H1 (cell line): ENCODE data around the gene C5orf34. TPM values are rescaled to one million over a fixed set of nuclear protein-coding genes. Genes with fewer than 3 reads are reported as not detected.

ENCODE experiments used
- CTCF ChIA-PET: fragments of 300-600 bp; sonication (Branson Sonifier 250); formaldehyde crosslinking; loops from one replicate; lab custom pipeline; 2021; ENCODE audit not compliant: partially characterized antibody; lab: Charles Lee
- POLR2A ChIA-PET: fragments of 300-600 bp; sonication (Branson Sonifier 250); formaldehyde crosslinking; loops from one replicate; lab custom pipeline; 2021; ENCODE audit warnings: inconsistent platforms; ENCODE audit not compliant: partially characterized antibody; lab: Charles Lee
- DNase-seq, 2 experiments: peaks; one replicate each; pipeline versions ENCODE4 v3.0.0 to v3.0.0-alpha.2; 2010 to 2022; ENCODE audit warnings: low spot score in 2 of 2, low read depth in 1 of 2, mixed read lengths in 1 of 2
- FAIRE-seq: peaks from 2 replicates; lab custom pipeline; 2011; peaks lifted over from hg19 to GRCh38; lab: Jason Lieb, UNC
- H2AFZ ChIP-seq: 2 replicates; pipeline ENCODE4 v1.8.1; 2012; ENCODE audit warnings: low read length, inconsistent platforms
- H2AK5ac ChIP-seq: 2 replicates; pipeline ENCODE4 v1.6.1; 2013; ENCODE audit warnings: low read depth, low read length
- H2BK120ac ChIP-seq: replicated peaks from 2 replicates; pipeline ENCODE3; 2013; ENCODE audit warnings: low read depth, low read length, inconsistent platforms
- H2BK12ac ChIP-seq: 2 replicates; pipeline ENCODE4 v1.6.1; 2013; ENCODE audit warnings: low read depth, low read length
- H2BK15ac ChIP-seq: 2 replicates; pipeline ENCODE4 v1.6.1; 2013; ENCODE audit warnings: low read length
- H2BK20ac ChIP-seq: 2 replicates; pipeline ENCODE4 v1.6.1; 2013; ENCODE audit warnings: low read length
- H2BK5ac ChIP-seq: 2 replicates; pipeline ENCODE4 v1.6.1; 2013; ENCODE audit warnings: low read depth, low read length
- H3K14ac ChIP-seq: 2 replicates; pipeline ENCODE4 v1.6.1; 2013; ENCODE audit warnings: inconsistent platforms; ENCODE audit not compliant: insufficient read length
- H3K18ac ChIP-seq: 2 replicates; pipeline ENCODE4 v1.6.1; 2013; ENCODE audit warnings: low read length; ENCODE audit errors: extremely low read depth
- H3K23ac ChIP-seq: 2 replicates; pipeline ENCODE4 v1.6.1; 2013; ENCODE audit warnings: inconsistent platforms; ENCODE audit not compliant: insufficient read length
- H3K23me2 ChIP-seq: 2 replicates; pipeline ENCODE4 v1.6.1; 2013; ENCODE audit warnings: low read depth, low read length
- H3K27ac ChIP-seq: 2 replicates; pipeline ENCODE4 v1.6.1; 2011; ENCODE audit warnings: low read depth, low read length, inconsistent platforms
- H3K27me3 ChIP-seq, 4 experiments: replicated peaks in 1 of 4; 1 replicate in 1 of 4; 2 replicates in 3 of 4; pipeline versions ENCODE4 v1.6.1 to v1.8.1; 2011 to 2013; ENCODE audit warnings: low read length in 3 of 4, mild to moderate bottlenecking in 3 of 4, inconsistent platforms in 2 of 4, mixed read lengths in 2 of 4, moderate library complexity in 1 of 4; ENCODE audit not compliant: control insufficient read depth in 3 of 4, insufficient read depth in 3 of 4; ENCODE audit errors: extremely low read depth in 1 of 4
- H3K36me3 ChIP-seq, 4 experiments: 2 replicates each; pipeline versions ENCODE4 v1.6.1 to v1.8.1; 2011 to 2013; ENCODE audit warnings: mild to moderate bottlenecking in 4 of 4, low read length in 3 of 4, moderate library complexity in 2 of 4, control low read depth in 1 of 4, inconsistent platforms in 1 of 4; ENCODE audit not compliant: insufficient read depth in 4 of 4, control insufficient read depth in 2 of 4
- H3K4ac ChIP-seq: replicated peaks from 2 replicates; pipeline ENCODE3; 2013; ENCODE audit warnings: low read length, low read depth, mixed read lengths, inconsistent platforms; ENCODE audit not compliant: insufficient read length
- H3K4me1 ChIP-seq, 4 experiments: replicated peaks in 1 of 4; 1 replicate in 1 of 4; 2 replicates in 3 of 4; pipeline versions ENCODE4 v1.6.1 to v1.8.1; 2011 to 2013; ENCODE audit warnings: low read length in 3 of 4, inconsistent platforms in 2 of 4, mixed read lengths in 1 of 4; ENCODE audit not compliant: insufficient read depth in 4 of 4, control insufficient read depth in 3 of 4
- H3K4me2 ChIP-seq, 2 experiments: 2 replicates each; pipeline versions ENCODE4 v1.6.1 to v1.8.1; 2011 to 2013; ENCODE audit warnings: low read depth in 2 of 2, low read length in 2 of 2, control low read depth in 1 of 2, inconsistent platforms in 1 of 2, mild to moderate bottlenecking in 1 of 2; ENCODE audit not compliant: insufficient read depth in 1 of 2
- H3K4me3 ChIP-seq, 4 experiments: fragments of 200-600, 300-600 bp in 1 of 4; sonication (generic), shearing (Covaris generic), sonication (Bioruptor Twin) in 1 of 4; 2 replicates each; pipeline versions ENCODE4 v1.5.1 to v1.8.1; 2011 to 2016; ENCODE audit warnings: low read length in 4 of 4, low read depth in 3 of 4, control low read depth in 2 of 4, inconsistent platforms in 2 of 4, mild to moderate bottlenecking in 2 of 4, mixed read lengths in 1 of 4, moderate library complexity in 1 of 4; ENCODE audit not compliant: insufficient read depth in 2 of 4; ENCODE audit errors: extremely low read depth in 1 of 4
- H3K56ac ChIP-seq: replicated peaks from 2 replicates; pipeline ENCODE3; 2013; ENCODE audit warnings: low read depth, mild to moderate bottlenecking, mixed read lengths, low read length, inconsistent platforms; ENCODE audit not compliant: insufficient read length
- H3K79me1 ChIP-seq: 2 replicates; pipeline ENCODE4 v1.6.1; 2013; ENCODE audit warnings: low read depth, low read length, control low read depth
- H3K79me2 ChIP-seq, 2 experiments: 2 replicates each; pipeline versions ENCODE4 v1.6.1 to v1.8.1; 2012 to 2013; ENCODE audit warnings: low read length in 2 of 2, mild to moderate bottlenecking in 2 of 2, inconsistent platforms in 1 of 2; ENCODE audit not compliant: insufficient read depth in 2 of 2, control insufficient read depth in 1 of 2
- H3K9ac ChIP-seq, 4 experiments: replicated peaks in 1 of 4; 1 replicate in 1 of 4; 2 replicates in 3 of 4; pipeline versions ENCODE4 v1.6.1 to v1.8.1; 2011 to 2013; ENCODE audit warnings: low read depth in 3 of 4, low read length in 3 of 4, control low read depth in 2 of 4, mild to moderate bottlenecking in 2 of 4, moderate library complexity in 2 of 4, inconsistent platforms in 1 of 4; ENCODE audit errors: extremely low read depth in 1 of 4
- H3K9me3 ChIP-seq, 2 experiments: 2 replicates each; pipeline versions ENCODE4 v1.6.1 to v1.8.1; 2012 to 2013; ENCODE audit warnings: mild to moderate bottlenecking in 2 of 2, moderate library complexity in 2 of 2, control low read depth in 1 of 2, inconsistent platforms in 1 of 2, low read depth in 1 of 2, low read length in 1 of 2, mixed read lengths in 1 of 2; ENCODE audit not compliant: insufficient read depth in 2 of 2
- H4K20me1 ChIP-seq, 2 experiments: replicated peaks in 1 of 2; 2 replicates each; pipeline versions ENCODE3 to v1.8.1; 2011 to 2013; ENCODE audit warnings: inconsistent platforms in 2 of 2, low read length in 2 of 2, mild to moderate bottlenecking in 1 of 2; ENCODE audit not compliant: insufficient read depth in 2 of 2, control insufficient read depth in 1 of 2
- H4K5ac ChIP-seq: 2 replicates; pipeline ENCODE4 v1.6.1; 2013; ENCODE audit warnings: low read length, low read depth, mixed read lengths, inconsistent platforms; ENCODE audit not compliant: insufficient read length
- H4K8ac ChIP-seq: 2 replicates; pipeline ENCODE4 v1.8.0; 2013; ENCODE audit warnings: mild to moderate bottlenecking, moderate library complexity, low read length, inconsistent platforms; ENCODE audit not compliant: insufficient read depth; ENCODE audit errors: extremely low read depth
- H4K91ac ChIP-seq: replicated peaks from 2 replicates; pipeline ENCODE3; 2013; ENCODE audit warnings: low read length, mixed read lengths, inconsistent platforms; ENCODE audit not compliant: insufficient read length
- BCL11A ChIP-seq, 2 experiments: IDR thresholded peaks; one replicate each; pipeline ENCODE4 v1.6.1; 2011; ENCODE audit warnings: low read depth in 2 of 2, low read length in 2 of 2, mild to moderate bottlenecking in 2 of 2
- CBX8 ChIP-seq: fragments of 300-800, 300-1000 bp; sonication (generic); IDR thresholded peaks from 2 replicates; pipeline ENCODE4 v1.7.1; 2016; ENCODE audit warnings: low read depth, low read length, borderline replicate concordance
- CEBPB ChIP-seq: IDR thresholded peaks from 2 replicates; pipeline ENCODE4 v1.6.1; 2012; ENCODE audit warnings: low read depth, low read length
- EGR1 ChIP-seq: IDR thresholded peaks from 2 replicates; pipeline ENCODE4 v1.6.1; 2011; ENCODE audit warnings: low read depth, low read length, borderline replicate concordance
- EZH2 ChIP-seq: fragments of 200-600 bp; sonication (generic); IDR thresholded peaks from 2 replicates; pipeline ENCODE4 v1.7.1; 2012; ENCODE audit warnings: low read depth, mild to moderate bottlenecking, moderate library complexity, low read length, inconsistent platforms; ENCODE audit not compliant: severe bottlenecking
- HDAC2 ChIP-seq, 2 experiments: fragments of 300-600 bp in 1 of 2; sonication (generic) in 1 of 2; IDR thresholded peaks; 2 replicates each; pipeline ENCODE4 v1.6.1; 2011 to 2012; ENCODE audit warnings: low read depth in 2 of 2, low read length in 2 of 2, mild to moderate bottlenecking in 2 of 2, moderate library complexity in 2 of 2, borderline replicate concordance in 1 of 2, inconsistent platforms in 1 of 2
- JUN ChIP-seq: IDR thresholded peaks from 2 replicates; pipeline ENCODE4 v1.6.1; 2011; ENCODE audit warnings: low read depth, mild to moderate bottlenecking, improper control_type of control experiment, low read length
- MAFK ChIP-seq: IDR thresholded peaks from 2 replicates; pipeline ENCODE4 v1.6.1; 2012; ENCODE audit warnings: low read depth, mild to moderate bottlenecking, improper control_type of control experiment, low read length
- POLR2A ChIP-seq, 2 experiments: IDR thresholded peaks; 1 replicate in 1 of 2; 2 replicates in 1 of 2; pipeline ENCODE4 v1.6.1; 2011; ENCODE audit warnings: low read depth in 2 of 2, low read length in 2 of 2, mild to moderate bottlenecking in 2 of 2; ENCODE audit errors: control extremely low read depth in 1 of 2
- POLR2AphosphoS5 ChIP-seq: IDR thresholded peaks from 2 replicates; pipeline ENCODE4 v1.6.1; 2011; ENCODE audit warnings: low read depth, low read length
- RAD21 ChIP-seq, 2 experiments: IDR thresholded peaks in 1 of 2; conservative IDR thresholded peaks in 1 of 2; 2 replicates each; pipeline ENCODE4 v1.6.1; 2011; ENCODE audit warnings: low read depth in 2 of 2, low read length in 2 of 2, improper control_type of control experiment in 1 of 2, inconsistent platforms in 1 of 2, mild to moderate bottlenecking in 1 of 2, moderate library complexity in 1 of 2
- SIRT6 ChIP-seq: IDR thresholded peaks from one replicate; pipeline ENCODE4 v1.7.1; 2012; ENCODE audit warnings: low read length, inconsistent platforms
- SRF ChIP-seq: IDR thresholded peaks from 2 replicates; pipeline ENCODE4 v1.6.1; 2011; ENCODE audit warnings: mild to moderate bottlenecking, low read depth, low read length, moderate library complexity
- TEAD4 ChIP-seq: IDR thresholded peaks from 2 replicates; pipeline ENCODE4 v1.6.1; 2012; ENCODE audit warnings: low read depth, low read length, inconsistent platforms, mixed read lengths
- YY1 ChIP-seq: IDR thresholded peaks from 2 replicates; pipeline ENCODE4 v1.6.1; 2011; ENCODE audit warnings: low read depth, mild to moderate bottlenecking, low read length
- WGBS, 2 experiments: shearing (Covaris generic) in 1 of 2; methylation state at CpG; one replicate each; pipeline versions ENCODE4 v1.1.6 to v1.1.7; 2013 to 2015; ENCODE audit warnings: low lambda C conversion rate in 2 of 2, mixed read lengths in 2 of 2, inconsistent platforms in 1 of 2, low coverage in 1 of 2, missing lambda C conversion rate in 1 of 2; ENCODE audit not compliant: insufficient replicate concordance in 2 of 2, insufficient coverage in 1 of 2, insufficient read length in 1 of 2; ENCODE audit errors: extremely low coverage in 1 of 2, missing lambda C conversion rate in 1 of 2; 5-methylcytosine and 5-hydroxymethylcytosine counted together
- polyA plus RNA-seq, 7 experiments: library from polyadenylated mRNA; depleted of rRNA in 3 of 7; stranded (reverse) in 5 of 7; unstranded in 2 of 7; fragments of >200 nt in 5 of 7; fragments of 200-250 nt in 2 of 7; gene quantifications; 1 replicate in 5 of 7; 2 replicates in 1 of 7; 4 replicates in 1 of 7; pipeline versions ENCODE4 v1.2.1 to v1.2.3, GENCODE V29; 2011 to 2013; ENCODE audit warnings: missing spikeins in 2 of 7, mixed read lengths in 2 of 7
- total RNA-seq: library from RNA; stranded (reverse); fragmentation: NEBNext Ultra II Directional; extraction: Animal tissue kit (Norgen Biotek cat#: 25700); gene quantifications from 2 replicates; pipeline ENCODE4 v1.2.1, GENCODE V29; 2021

C5orf34 gene
- total and polyA plus RNA-seq, 2 of the 8 experiments (the other 6 are each of a cell fraction or from before 2014, with no cell fraction given): 6.8 to 8.6 TPM

DNA sequence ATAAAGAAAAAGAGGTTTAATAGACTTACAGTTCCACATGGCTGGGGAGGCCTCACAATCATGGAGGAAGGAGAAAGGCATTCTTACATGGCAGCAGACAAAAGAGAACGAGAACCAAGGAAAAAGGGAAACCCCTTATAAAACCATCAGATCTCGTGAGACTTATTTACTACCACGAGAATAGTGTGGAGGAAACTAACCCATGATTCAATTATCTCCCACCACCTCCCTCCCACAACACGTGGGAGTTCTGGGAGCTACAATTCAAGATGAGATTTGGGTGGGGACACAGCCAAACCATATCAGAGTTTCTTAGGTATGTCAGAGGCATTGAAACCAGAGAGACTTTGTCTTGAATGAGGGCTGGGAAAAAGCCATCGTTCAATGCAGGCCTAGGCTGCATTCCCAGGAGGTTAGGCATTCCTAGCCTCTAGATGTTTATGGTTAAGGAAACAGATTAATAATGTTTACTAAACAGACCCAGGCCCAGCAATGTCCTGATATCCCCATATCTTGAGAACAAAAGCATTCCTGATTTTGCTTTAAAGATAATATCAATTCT, 49.4 kb upstream of the C5orf34 start:
- Histone ChIP-seq H3K4me3 (no peak overlapping the region), H2BK120ac (no peak overlapping the region), H3K23me2 (no peaks in the 10 kb centered on the region), H3K4me1 (no peaks in the 10 kb centered on the region), H3K27me3 (no peaks in the 10 kb centered on the region), H4K8ac (no peak overlapping the region), H3K36me3 (no peaks in the 10 kb centered on the region), H3K27ac (no peak overlapping the region), H3K14ac (no peak overlapping the region), H2BK20ac (no peak overlapping the region), H3K56ac (no peak overlapping the region), H3K9ac (no peak overlapping the region), H2BK5ac (no peak overlapping the region), H3K79me1 (no peaks in the 10 kb centered on the region), H3K23ac (no peak overlapping the region), H3K18ac (no peak overlapping the region), H4K20me1 (no peaks in the 10 kb centered on the region), H4K5ac (no peak overlapping the region), H2AK5ac (no peak overlapping the region), H2AFZ (no peak overlapping the region), H3K4ac (no peak overlapping the region), H3K79me2 (no peaks in the 10 kb centered on the region), H2BK12ac (no peak overlapping the region), H2BK15ac (no peak overlapping the region), H4K91ac (no peak overlapping the region), H3K9me3 (no peaks in the 10 kb centered on the region), H3K4me2 (no peak overlapping the region)
- FAIRE-seq: no peak
- ChIA-PET CTCF (interaction anchor here (1.0 kb wide), 1 partner anchor 27 kb away, joined by 3 read pairs; no protein-coding TSS in a partner anchor), POLR2A (interaction anchor here (1.5 kb wide), 1 partner anchor 8 kb away, joined by 3 read pairs; no protein-coding TSS in a partner anchor)
- no peak for DNase-seq
- WGBS, 2 experiments: 76% methylated on average over 5 of the region's 5 CpGs; no CpG with 5 or more reads in 1 of the 2 experiments
- TF ChIP-seq SIRT6 (no peak), JUN (no peak), SRF (no peak), RAD21 (IDR thresholded peaks at IDR 0.05 in 1 of 2, conservative IDR thresholded peaks at IDR 0.05 in 1 of 2; ENCODE audit: low read depth in 2 of 2, low read length in 2 of 2) (no peak), YY1 (no peak), TEAD4 (no peak), POLR2AphosphoS5 (no peak), BCL11A (IDR thresholded peaks at IDR 0.05; ENCODE audit: low read depth in 2 of 2, low read length in 2 of 2) (no peak), CBX8 (no peak), CEBPB (no peak), MAFK (no peak), HDAC2 (IDR thresholded peaks at IDR 0.05; ENCODE audit: borderline replicate concordance in 1 of 2, low read depth in 2 of 2, low read length in 2 of 2) (no peak), EGR1 (no peak), POLR2A (IDR thresholded peaks at IDR 0.05; ENCODE audit: control extremely low read depth in 1 of 2, low read depth in 2 of 2, low read length in 2 of 2) (no peak), EZH2 (no peak)
